H1 (cell line): Measurements from ENCODE around the gene KRTAP5-1. TPM values are rescaled to one million over a fixed set of nuclear protein-coding genes. Genes with fewer than 3 reads are reported as not detected.
"Not testable (repeated sequence)": the region's sequence is repeated elsewhere in the genome, so short reads cannot be mapped to it uniquely, and the experiment has no call there.

ENCODE experiments used
- CTCF ChIA-PET: fragments of 300-600 bp; sonication (Branson Sonifier 250); formaldehyde crosslinking; loops from one replicate; lab custom pipeline; 2021; ENCODE audit not compliant: partially characterized antibody; lab: Charles Lee
- POLR2A ChIA-PET: fragments of 300-600 bp; sonication (Branson Sonifier 250); formaldehyde crosslinking; loops from one replicate; lab custom pipeline; 2021; ENCODE audit warnings: inconsistent platforms; ENCODE audit not compliant: partially characterized antibody; lab: Charles Lee
- DNase-seq, 2 experiments: peaks; one replicate each; pipeline versions ENCODE4 v3.0.0 to v3.0.0-alpha.2; 2010 to 2022; ENCODE audit warnings: low spot score in 2 of 2, low read depth in 1 of 2, mixed read lengths in 1 of 2
- FAIRE-seq: peaks from 2 replicates; lab custom pipeline; 2011; peaks lifted over from hg19 to GRCh38; lab: Jason Lieb, UNC
- H2AFZ ChIP-seq: 2 replicates; pipeline ENCODE4 v1.8.1; 2012; ENCODE audit warnings: low read length, inconsistent platforms
- H2AK5ac ChIP-seq: 2 replicates; pipeline ENCODE4 v1.6.1; 2013; ENCODE audit warnings: low read depth, low read length
- H2BK120ac ChIP-seq: replicated peaks from 2 replicates; pipeline ENCODE3; 2013; ENCODE audit warnings: low read depth, low read length, inconsistent platforms
- H2BK12ac ChIP-seq: 2 replicates; pipeline ENCODE4 v1.6.1; 2013; ENCODE audit warnings: low read depth, low read length
- H2BK15ac ChIP-seq: 2 replicates; pipeline ENCODE4 v1.6.1; 2013; ENCODE audit warnings: low read length
- H2BK20ac ChIP-seq: 2 replicates; pipeline ENCODE4 v1.6.1; 2013; ENCODE audit warnings: low read length
- H2BK5ac ChIP-seq: 2 replicates; pipeline ENCODE4 v1.6.1; 2013; ENCODE audit warnings: low read depth, low read length
- H3K14ac ChIP-seq: 2 replicates; pipeline ENCODE4 v1.6.1; 2013; ENCODE audit warnings: inconsistent platforms; ENCODE audit not compliant: insufficient read length
- H3K18ac ChIP-seq: 2 replicates; pipeline ENCODE4 v1.6.1; 2013; ENCODE audit warnings: low read length; ENCODE audit errors: extremely low read depth
- H3K23ac ChIP-seq: 2 replicates; pipeline ENCODE4 v1.6.1; 2013; ENCODE audit warnings: inconsistent platforms; ENCODE audit not compliant: insufficient read length
- H3K23me2 ChIP-seq: 2 replicates; pipeline ENCODE4 v1.6.1; 2013; ENCODE audit warnings: low read depth, low read length
- H3K27ac ChIP-seq: 2 replicates; pipeline ENCODE4 v1.6.1; 2011; ENCODE audit warnings: low read depth, low read length, inconsistent platforms
- H3K27me3 ChIP-seq, 4 experiments: replicated peaks in 1 of 4; 1 replicate in 1 of 4; 2 replicates in 3 of 4; pipeline versions ENCODE4 v1.6.1 to v1.8.1; 2011 to 2013; ENCODE audit warnings: low read length in 3 of 4, mild to moderate bottlenecking in 3 of 4, inconsistent platforms in 2 of 4, mixed read lengths in 2 of 4, moderate library complexity in 1 of 4; ENCODE audit not compliant: control insufficient read depth in 3 of 4, insufficient read depth in 3 of 4; ENCODE audit errors: extremely low read depth in 1 of 4
- H3K36me3 ChIP-seq, 4 experiments: 2 replicates each; pipeline versions ENCODE4 v1.6.1 to v1.8.1; 2011 to 2013; ENCODE audit warnings: mild to moderate bottlenecking in 4 of 4, low read length in 3 of 4, moderate library complexity in 2 of 4, control low read depth in 1 of 4, inconsistent platforms in 1 of 4; ENCODE audit not compliant: insufficient read depth in 4 of 4, control insufficient read depth in 2 of 4
- H3K4ac ChIP-seq: replicated peaks from 2 replicates; pipeline ENCODE3; 2013; ENCODE audit warnings: low read length, low read depth, mixed read lengths, inconsistent platforms; ENCODE audit not compliant: insufficient read length
- H3K4me1 ChIP-seq, 4 experiments: replicated peaks in 1 of 4; 1 replicate in 1 of 4; 2 replicates in 3 of 4; pipeline versions ENCODE4 v1.6.1 to v1.8.1; 2011 to 2013; ENCODE audit warnings: low read length in 3 of 4, inconsistent platforms in 2 of 4, mixed read lengths in 1 of 4; ENCODE audit not compliant: insufficient read depth in 4 of 4, control insufficient read depth in 3 of 4
- H3K4me2 ChIP-seq, 2 experiments: 2 replicates each; pipeline versions ENCODE4 v1.6.1 to v1.8.1; 2011 to 2013; ENCODE audit warnings: low read depth in 2 of 2, low read length in 2 of 2, control low read depth in 1 of 2, inconsistent platforms in 1 of 2, mild to moderate bottlenecking in 1 of 2; ENCODE audit not compliant: insufficient read depth in 1 of 2
- H3K4me3 ChIP-seq, 4 experiments: fragments of 200-600, 300-600 bp in 1 of 4; sonication (generic), shearing (Covaris generic), sonication (Bioruptor Twin) in 1 of 4; 2 replicates each; pipeline versions ENCODE4 v1.5.1 to v1.8.1; 2011 to 2016; ENCODE audit warnings: low read length in 4 of 4, low read depth in 3 of 4, control low read depth in 2 of 4, inconsistent platforms in 2 of 4, mild to moderate bottlenecking in 2 of 4, mixed read lengths in 1 of 4, moderate library complexity in 1 of 4; ENCODE audit not compliant: insufficient read depth in 2 of 4; ENCODE audit errors: extremely low read depth in 1 of 4
- H3K56ac ChIP-seq: replicated peaks from 2 replicates; pipeline ENCODE3; 2013; ENCODE audit warnings: low read depth, mild to moderate bottlenecking, mixed read lengths, low read length, inconsistent platforms; ENCODE audit not compliant: insufficient read length
- H3K79me1 ChIP-seq: 2 replicates; pipeline ENCODE4 v1.6.1; 2013; ENCODE audit warnings: low read depth, low read length, control low read depth
- H3K79me2 ChIP-seq, 2 experiments: 2 replicates each; pipeline versions ENCODE4 v1.6.1 to v1.8.1; 2012 to 2013; ENCODE audit warnings: low read length in 2 of 2, mild to moderate bottlenecking in 2 of 2, inconsistent platforms in 1 of 2; ENCODE audit not compliant: insufficient read depth in 2 of 2, control insufficient read depth in 1 of 2
- H3K9ac ChIP-seq, 4 experiments: replicated peaks in 1 of 4; 1 replicate in 1 of 4; 2 replicates in 3 of 4; pipeline versions ENCODE4 v1.6.1 to v1.8.1; 2011 to 2013; ENCODE audit warnings: low read depth in 3 of 4, low read length in 3 of 4, control low read depth in 2 of 4, mild to moderate bottlenecking in 2 of 4, moderate library complexity in 2 of 4, inconsistent platforms in 1 of 4; ENCODE audit errors: extremely low read depth in 1 of 4
- H3K9me3 ChIP-seq, 2 experiments: 2 replicates each; pipeline versions ENCODE4 v1.6.1 to v1.8.1; 2012 to 2013; ENCODE audit warnings: mild to moderate bottlenecking in 2 of 2, moderate library complexity in 2 of 2, control low read depth in 1 of 2, inconsistent platforms in 1 of 2, low read depth in 1 of 2, low read length in 1 of 2, mixed read lengths in 1 of 2; ENCODE audit not compliant: insufficient read depth in 2 of 2
- H4K20me1 ChIP-seq, 2 experiments: replicated peaks in 1 of 2; 2 replicates each; pipeline versions ENCODE3 to v1.8.1; 2011 to 2013; ENCODE audit warnings: inconsistent platforms in 2 of 2, low read length in 2 of 2, mild to moderate bottlenecking in 1 of 2; ENCODE audit not compliant: insufficient read depth in 2 of 2, control insufficient read depth in 1 of 2
- H4K5ac ChIP-seq: 2 replicates; pipeline ENCODE4 v1.6.1; 2013; ENCODE audit warnings: low read length, low read depth, mixed read lengths, inconsistent platforms; ENCODE audit not compliant: insufficient read length
- H4K8ac ChIP-seq: 2 replicates; pipeline ENCODE4 v1.8.0; 2013; ENCODE audit warnings: mild to moderate bottlenecking, moderate library complexity, low read length, inconsistent platforms; ENCODE audit not compliant: insufficient read depth; ENCODE audit errors: extremely low read depth
- H4K91ac ChIP-seq: replicated peaks from 2 replicates; pipeline ENCODE3; 2013; ENCODE audit warnings: low read length, mixed read lengths, inconsistent platforms; ENCODE audit not compliant: insufficient read length
- WGBS, 2 experiments: shearing (Covaris generic) in 1 of 2; methylation state at CpG; one replicate each; pipeline versions ENCODE4 v1.1.6 to v1.1.7; 2013 to 2015; ENCODE audit warnings: low lambda C conversion rate in 2 of 2, mixed read lengths in 2 of 2, inconsistent platforms in 1 of 2, low coverage in 1 of 2, missing lambda C conversion rate in 1 of 2; ENCODE audit not compliant: insufficient replicate concordance in 2 of 2, insufficient coverage in 1 of 2, insufficient read length in 1 of 2; ENCODE audit errors: extremely low coverage in 1 of 2, missing lambda C conversion rate in 1 of 2; 5-methylcytosine and 5-hydroxymethylcytosine counted together
- polyA plus RNA-seq, 7 experiments: library from polyadenylated mRNA; depleted of rRNA in 3 of 7; stranded (reverse) in 5 of 7; unstranded in 2 of 7; fragments of >200 nt in 5 of 7; fragments of 200-250 nt in 2 of 7; gene quantifications; 1 replicate in 5 of 7; 2 replicates in 1 of 7; 4 replicates in 1 of 7; pipeline versions ENCODE4 v1.2.1 to v1.2.3, GENCODE V29; 2011 to 2013; ENCODE audit warnings: missing spikeins in 2 of 7, mixed read lengths in 2 of 7
- total RNA-seq: library from RNA; stranded (reverse); fragmentation: NEBNext Ultra II Directional; extraction: Animal tissue kit (Norgen Biotek cat#: 25700); gene quantifications from 2 replicates; pipeline ENCODE4 v1.2.1, GENCODE V29; 2021

The KRTAP5-1 gene
- total and polyA plus RNA-seq, 2 of the 8 experiments (the other 6 are each of a cell fraction or from before 2014, with no cell fraction given), result not detected

DNA sequence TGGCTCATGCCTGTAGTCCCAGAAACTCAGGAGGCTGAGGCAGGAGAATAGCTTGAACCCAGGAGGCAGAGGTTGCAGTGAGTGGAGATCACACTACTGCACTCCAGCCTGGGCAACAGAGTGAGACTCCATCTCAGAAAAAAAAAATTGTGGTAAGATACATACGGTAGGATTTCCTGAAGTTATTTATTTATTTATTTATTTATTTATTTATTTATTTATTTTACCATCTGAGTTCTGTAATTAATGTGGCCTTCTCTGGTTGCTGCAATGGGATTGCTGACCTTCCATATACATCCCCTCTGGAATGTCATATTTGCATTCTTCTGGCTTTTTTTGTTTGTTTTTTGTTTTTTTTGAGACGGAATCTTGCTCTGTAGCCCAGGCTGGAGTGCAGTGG, 2.2 kb downstream of the KRTAP5-1 start:
- not testable (repeated sequence) for H3K9ac ChIP-seq, H3K27me3 ChIP-seq, H3K4me3 ChIP-seq, H4K5ac ChIP-seq, H2BK120ac ChIP-seq, H4K8ac ChIP-seq, H3K4me1 ChIP-seq, H3K36me3 ChIP-seq, DNase-seq, H2BK20ac ChIP-seq, H2BK12ac ChIP-seq, H3K4me2 ChIP-seq, H2BK5ac ChIP-seq, FAIRE-seq, H4K91ac ChIP-seq, H2AFZ ChIP-seq, H3K4ac ChIP-seq, H3K23me2 ChIP-seq, H3K23ac ChIP-seq, H3K79me1 ChIP-seq, H2BK15ac ChIP-seq, H2AK5ac ChIP-seq, H3K56ac ChIP-seq, H3K18ac ChIP-seq, H3K14ac ChIP-seq, H4K20me1 ChIP-seq, H3K27ac ChIP-seq, H3K79me2 ChIP-seq, H3K9me3 ChIP-seq
- ChIA-PET POLR2A (interaction anchor here (0.8 kb wide), 1 partner anchor 43 kb away, joined by 3 read pairs; no protein-coding TSS in a partner anchor), CTCF (interaction anchor here (0.6 to 1.9 kb wide), 6 partner anchors 8 to 63 kb away, joined by 3 to 9 read pairs (median 5); no protein-coding TSS in a partner anchor)
- WGBS, 2 experiments, result 93% methylated on average over 2 of the region's 2 CpGs; no CpG with 5 or more reads in 1 of the 2 experiments
